ENCODE results near the gene MTRF1.

MTRF1 gene

GRCh38 chr13:41273831-41274441, 10.6 kb upstream of the MTRF1 start:
- H3K9me2 ChIP-seq (ENCODE audit: low read depth, low read length) = no peaks in the 10 kb centered on the region
- H3K36me3 ChIP-seq (ENCODE audit: insufficient read depth, low read length) = no peaks in the 10 kb centered on the region
- H3K9ac ChIP-seq (ENCODE audit: low read length) = no peak overlapping the region
- H4K20me1 ChIP-seq (ENCODE audit: insufficient read depth, low read length) = no peaks in the 10 kb centered on the region
- TF ChIP-seq EZH2 (IDR thresholded peaks at IDR 0.05; ENCODE audit: borderline replicate concordance, low read length) = no peak
- no peak for TF ChIP-seq CTCF (IDR thresholded peaks at IDR 0.05; ENCODE audit: low read length)
- peaks cover 3% of the 10 kb centered on the region; the same call in 1 of the 2 replicates for H3K9me3 ChIP-seq (ENCODE audit: low read length)
- no peaks in the 10 kb centered on the region for H3K27me3 ChIP-seq (ENCODE audit: insufficient read depth, low read length)
- H3K27ac ChIP-seq (ENCODE audit: low read depth, low read length, poor library complexity, severe bottlenecking) = no peak overlapping the region
- H3K4me1 ChIP-seq (ENCODE audit: insufficient read depth, low read length, severe bottlenecking) = peaks cover 8% of the 10 kb centered on the region
- H2AFZ ChIP-seq (ENCODE audit: low read length) = no peak overlapping the region
- H3K4me3 ChIP-seq (ENCODE audit: low read depth, low read length, poor library complexity, severe bottlenecking) = no peak overlapping the region
- H3F3A ChIP-seq (ENCODE audit: insufficient read depth, low read length) = no peaks in the 10 kb centered on the region
- no peak overlapping the region for H3K4me2 ChIP-seq (ENCODE audit: low read length)
- no peaks in the 10 kb centered on the region for H3K79me2 ChIP-seq (ENCODE audit: insufficient read depth, low read length)

DNA sequence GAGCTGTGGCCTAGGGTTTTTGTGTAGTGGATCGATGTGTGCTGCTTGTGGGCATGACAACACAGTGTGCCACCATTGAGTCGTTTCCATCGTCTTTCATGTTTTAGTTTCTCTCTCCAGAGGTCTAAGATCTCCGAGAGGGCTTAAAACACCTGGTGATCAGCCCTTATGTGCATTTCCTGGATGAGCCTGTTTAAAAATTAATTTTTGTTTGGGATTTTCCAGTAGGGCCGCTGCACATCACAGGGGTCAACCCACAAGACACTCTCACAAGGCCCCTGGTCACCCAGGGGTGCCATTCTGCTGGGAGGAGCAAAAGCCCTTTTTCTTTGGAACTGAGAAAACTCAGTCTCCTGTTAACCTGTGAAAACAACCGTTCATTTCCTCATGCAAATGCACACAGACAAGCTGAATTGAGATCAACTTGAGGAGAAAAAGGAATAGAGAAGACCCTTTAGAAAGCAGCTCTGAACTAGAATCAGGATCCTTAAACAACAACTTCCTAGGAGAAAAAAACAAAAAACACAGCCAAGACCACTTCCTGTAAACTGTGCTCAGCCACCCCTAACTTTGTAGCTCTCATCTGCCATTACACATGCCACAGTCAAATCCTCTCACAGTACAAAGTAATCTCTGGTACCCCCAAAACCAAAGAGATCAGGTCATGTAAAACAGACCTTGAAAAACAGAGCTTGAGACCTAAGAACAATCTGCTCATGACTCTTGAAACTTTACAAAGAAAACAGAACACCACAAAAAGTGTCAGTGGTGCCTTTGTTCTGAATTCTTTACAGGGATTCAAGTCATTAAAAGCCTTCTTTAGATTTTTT, 8.3 kb upstream of the MTRF1 start:
- Histone ChIP-seq H2AFZ (ENCODE audit: low read length) (0 out of 2 replicates have a peak overlapping the region, but pooled peaks have one; percentile 46), H3K4me2 (ENCODE audit: low read length) (no peak overlapping the region)

GRCh38 chr13:41268764-41269163, 5.4 kb upstream of the MTRF1 start:
- Histone ChIP-seq H3F3A (ENCODE audit: insufficient read depth, low read length) (no peaks in the 10 kb centered on the region), H3K9me3 (ENCODE audit: low read length) (peaks cover 13% of the 10 kb centered on the region; the same call in 1 of the 2 replicates), H3K9me2 (ENCODE audit: low read depth, low read length) (no peaks in the 10 kb centered on the region), H3K4me1 (ENCODE audit: insufficient read depth, low read length, severe bottlenecking) (peaks cover 13% of the 10 kb centered on the region), H3K79me2 (ENCODE audit: insufficient read depth, low read length) (no peaks in the 10 kb centered on the region), H3K4me2 (ENCODE audit: low read length) (no peak overlapping the region), H2AFZ (ENCODE audit: low read length) (no peak overlapping the region), H3K27ac (ENCODE audit: low read depth, low read length, poor library complexity, severe bottlenecking) (no peak overlapping the region), H3K4me3 (ENCODE audit: low read depth, low read length, poor library complexity, severe bottlenecking) (no peak overlapping the region), H3K36me3 (ENCODE audit: insufficient read depth, low read length) (no peaks in the 10 kb centered on the region), H3K9ac (ENCODE audit: low read length) (no peak overlapping the region), H3K27me3 (ENCODE audit: insufficient read depth, low read length) (no peaks in the 10 kb centered on the region), H4K20me1 (ENCODE audit: insufficient read depth, low read length) (no peaks in the 10 kb centered on the region)
- no peak for TF ChIP-seq EZH2 (IDR thresholded peaks at IDR 0.05; ENCODE audit: borderline replicate concordance, low read length)
- TF ChIP-seq CTCF (IDR thresholded peaks at IDR 0.05; ENCODE audit: low read length) = no peak

More for the DNA sequence above, 8.3 kb upstream of the MTRF1 start:
- Histone ChIP-seq H3K4me3 (ENCODE audit: low read depth, low read length, poor library complexity, severe bottlenecking) (no peak overlapping the region), H4K20me1 (ENCODE audit: insufficient read depth, low read length) (no peaks in the 10 kb centered on the region), H3K4me1 (ENCODE audit: insufficient read depth, low read length, severe bottlenecking) (peaks cover 8% of the 10 kb centered on the region), H3K27me3 (ENCODE audit: insufficient read depth, low read length) (no peaks in the 10 kb centered on the region), H3K27ac (ENCODE audit: low read depth, low read length, poor library complexity, severe bottlenecking) (no peak overlapping the region), H3F3A (ENCODE audit: insufficient read depth, low read length) (no peaks in the 10 kb centered on the region), H3K9me2 (ENCODE audit: low read depth, low read length) (no peaks in the 10 kb centered on the region), H3K36me3 (ENCODE audit: insufficient read depth, low read length) (no peaks in the 10 kb centered on the region), H3K9ac (ENCODE audit: low read length) (no peak overlapping the region), H3K9me3 (ENCODE audit: low read length) (peaks cover 13% of the 10 kb centered on the region; the same call in 1 of the 2 replicates), H3K79me2 (ENCODE audit: insufficient read depth, low read length) (no peaks in the 10 kb centered on the region)
- TF ChIP-seq CTCF (IDR thresholded peaks at IDR 0.05; ENCODE audit: low read length) (no peak), EZH2 (IDR thresholded peaks at IDR 0.05; ENCODE audit: borderline replicate concordance, low read length) (no peak)

Measured in OCI-LY1 (cell line).